ENCODE measurements around the gene FOXO1. TPM values are rescaled to one million over a fixed set of nuclear protein-coding genes. Genes with fewer than 3 reads are reported as not detected.

Gene FOXO1
- total RNA-seq, 3 donors from 2014 or later, result 28.7 to 34.1 (median 30.5) TPM

- Histone ChIP-seq H3K4me3 (no peak overlapping the region), H3K36me3 (ENCODE audit: low read depth) (no peaks in the 10 kb centered on the region), H3K9me3 (no peaks in the 10 kb centered on the region), H3K4me1 (ENCODE audit: low read depth) (no peaks in the 10 kb centered on the region)
- intact Hi-C loops (cut with DNase I, micrococcal nuclease), result no loop called here
- TF ChIP-seq CTCF (IDR thresholded peaks at IDR 0.05), result no peak
- DNase-seq (no peak), ATAC-seq (no peak)
These were observed 116.3 kb downstream of the FOXO1 start for GRCh38 chr13:40550130-40550529.

- ATAC-seq, result peak; percentile 73
- no peak for DNase-seq
These were observed 116.8 kb downstream of the FOXO1 start for GRCh38 chr13:40549500-40550094.

GRCh38 chr13:40547591-40548315 lies 118.7 kb downstream of the FOXO1 start:
- intact Hi-C loops (cut with DNase I, micrococcal nuclease), result no loop called here
- no peaks in the 10 kb centered on the region for H3K36me3 ChIP-seq (ENCODE audit: low read depth)
- no peak for TF ChIP-seq CTCF (IDR thresholded peaks at IDR 0.05)
- H3K4me1 ChIP-seq (ENCODE audit: low read depth), result no peaks in the 10 kb centered on the region
- ATAC-seq, result no peak
- DNase-seq, result no peak
- no peak overlapping the region for H3K4me3 ChIP-seq
- no peaks in the 10 kb centered on the region for H3K9me3 ChIP-seq

More at GRCh38 chr13:40549500-40550094, 116.8 kb downstream of the FOXO1 start:
- H3K4me1 ChIP-seq (ENCODE audit: low read depth), result no peaks in the 10 kb centered on the region
- TF ChIP-seq CTCF (IDR thresholded peaks at IDR 0.05), result no peak
- intact Hi-C loops (cut with DNase I, micrococcal nuclease), result no loop called here
- no peaks in the 10 kb centered on the region for H3K9me3 ChIP-seq
- H3K4me3 ChIP-seq, result no peak overlapping the region
- H3K36me3 ChIP-seq (ENCODE audit: low read depth), result no peaks in the 10 kb centered on the region

- no peak overlapping the region for H3K4me3 ChIP-seq
- no peak for ATAC-seq
- DNase-seq, result no peak
These were observed 120.4 kb downstream of the FOXO1 start for GRCh38 chr13:40546047-40546446.

GRCh38 chr13:40540328-40541044 lies 126.0 kb downstream of the FOXO1 start:
- ATAC-seq (no peak), DNase-seq (no peak)
- H3K36me3 ChIP-seq (ENCODE audit: low read depth), result no peaks in the 10 kb centered on the region
- TF ChIP-seq CTCF (IDR thresholded peaks at IDR 0.05), result no peak
- H3K9me3 ChIP-seq, result no peaks in the 10 kb centered on the region
- H3K4me3 ChIP-seq, result no peak overlapping the region
- H3K4me1 ChIP-seq (ENCODE audit: low read depth), result no peaks in the 10 kb centered on the region
- intact Hi-C loops (cut with DNase I, micrococcal nuclease), result no loop called here

More at GRCh38 chr13:40546047-40546446, 120.4 kb downstream of the FOXO1 start:
- Histone ChIP-seq H3K4me1 (ENCODE audit: low read depth) (no peaks in the 10 kb centered on the region), H3K36me3 (ENCODE audit: low read depth) (no peaks in the 10 kb centered on the region), H3K9me3 (no peaks in the 10 kb centered on the region)
- no peak for TF ChIP-seq CTCF (IDR thresholded peaks at IDR 0.05)
- intact Hi-C loops (cut with DNase I, micrococcal nuclease), result no loop called here
